Fibroblast of lung (primary cell): ENCODE results near the gene SEC22A.

ENCODE experiments used
- CTCF ChIP-seq, 2 donors: IDR thresholded peaks in 1 of 2; conservative IDR thresholded peaks in 1 of 2; 1 replicate in 1 of 2; 2 replicates in 1 of 2; pipeline ENCODE4 v1.5.1; 2011 to 2012; ENCODE audit warnings: low read length in 2 of 2, control low read depth in 1 of 2, inconsistent platforms in 1 of 2, low read depth in 1 of 2, mild to moderate bottlenecking in 1 of 2
- EZH2 ChIP-seq: IDR thresholded peaks from 2 replicates; pipeline ENCODE4 v1.5.1; 2012; ENCODE audit warnings: low read length, control low read depth, mild to moderate bottlenecking; ENCODE audit errors: missing control alignments

- TF ChIP-seq CTCF (conservative IDR thresholded peaks at IDR 0.05 in 1 of 2, IDR thresholded peaks at IDR 0.05 in 1 of 2; ENCODE audit: low read depth in 1 of 2, low read length in 2 of 2) (no peak), EZH2 (no peak)
These were observed 54.5 kb downstream of the SEC22A start for GRCh38 chr3:123256256-123256655.
